ENCODE measurements around the gene LRG1.

- TF ChIP-seq GLIS3 (CRISPR knock-in tag; IDR thresholded peaks at IDR 0.05) (no peak), ZNF70 (CRISPR knock-in tag; IDR thresholded peaks at IDR 0.05) (no peak), RARB (CRISPR knock-in tag; IDR thresholded peaks at IDR 0.05) (no peak), PPARA (CRISPR knock-in tag; IDR thresholded peaks at IDR 0.05; ENCODE audit: borderline replicate concordance) (no peak)
Observed at GRCh38 chr19:4493104-4493928, 46.5 kb downstream of the LRG1 start.
